Measurements from ENCODE around the gene SRP68. TPM values are rescaled to one million over a fixed set of nuclear protein-coding genes. Genes with fewer than 3 reads are reported as not detected.

The SRP68 gene
- total RNA-seq: 10 to 100 TPM; 51.5 to 58.6 (median 53.5) TPM

GRCh38 chr17:76072148-76072858 lies at the start of gene SRP68:
TSS of gene SRP68 (minus strand) at chr17:76072517. CDS start at chr17:76072491, 26 bp downstream.
- Histone ChIP-seq H3K9me3 (no peaks in the 10 kb centered on the region), H3K4me3 (peak within 1 kb of the TSS; percentile 54 to 73 (median 64)), H3K27me3 (peaks cover 0 to 40% of the 10 kb centered on the region in 2 donors), H3K27ac (peak within 1 kb of the TSS in 3 of 4 donors; percentile 78 to 85 (median 84)), H3K36me3 (peaks cover 0 to 27% (median 6%) of the 10 kb centered on the region in 3 donors), H3K4me1 (peaks cover 0 to 74% (median 45%) of the 10 kb centered on the region in 4 donors)
- DNase-seq (ENCODE audit: low spot score in 2 of 2): peak; percentile 80 to 83
- peak in 1 of 5 experiments; percentile 33 for TF ChIP-seq CTCF (IDR thresholded peaks at IDR 0.05)
- peak in 1 of 2 donors; percentile 90 for TF ChIP-seq EP300 (IDR thresholded peaks at IDR 0.05)
- TF ChIP-seq POLR2A (IDR thresholded peaks at IDR 0.05): peak; percentile 38 to 64
- WGBS, 2 donors: 0 to 1% methylated on average over 38 to 39 of the region's 57 CpGs

GRCh38 chr17:76121932-76122430 lies 49.7 kb upstream of the SRP68 start:
- no peaks in the 10 kb centered on the region for H3K36me3 ChIP-seq
- H3K9me3 ChIP-seq: no peaks in the 10 kb centered on the region
- H3K27me3 ChIP-seq: no peaks in the 10 kb centered on the region
- H3K27ac ChIP-seq: peak overlapping the region in 2 of 4 donors; percentile 68 to 73
- peaks cover 0 to 14% (median 10%) of the 10 kb centered on the region in 4 donors for H3K4me1 ChIP-seq
- DNase-seq (ENCODE audit: low spot score in 2 of 2): no peak
- peak overlapping the region in 3 of 4 donors; percentile 36 to 51 (median 46) for H3K4me3 ChIP-seq
- TF ChIP-seq CTCF (IDR thresholded peaks at IDR 0.05) (no peak), POLR2A (IDR thresholded peaks at IDR 0.05) (no peak), EP300 (IDR thresholded peaks at IDR 0.05) (no peak)
- WGBS, 2 donors: 33 to 41% methylated on average over 10 to 34 of the region's 42 CpGs

GRCh38 chr17:76120658-76121008 lies 48.3 kb upstream of the SRP68 start:
- DNase-seq (ENCODE audit: low spot score in 2 of 2): no peak
- Histone ChIP-seq H3K27ac (no peak overlapping the region), H3K4me1 (peaks cover 0 to 14% (median 10%) of the 10 kb centered on the region in 4 donors), H3K4me3 (no peak overlapping the region), H3K27me3 (no peaks in the 10 kb centered on the region), H3K36me3 (no peaks in the 10 kb centered on the region), H3K9me3 (no peaks in the 10 kb centered on the region)
- TF ChIP-seq EP300 (IDR thresholded peaks at IDR 0.05) (no peak), POLR2A (IDR thresholded peaks at IDR 0.05) (no peak), CTCF (IDR thresholded peaks at IDR 0.05) (no peak)
- 89 to 91% methylated on average over 5 of the region's 5 CpGs for WGBS, 2 donors

- Histone ChIP-seq H3K9me3 (no peaks in the 10 kb centered on the region), H3K4me3 (no peak overlapping the region), H3K27me3 (no peaks in the 10 kb centered on the region), H3K27ac (no peak overlapping the region), H3K36me3 (no peaks in the 10 kb centered on the region), H3K4me1 (peaks cover 0 to 14% (median 10%) of the 10 kb centered on the region in 4 donors)
- TF ChIP-seq POLR2A (IDR thresholded peaks at IDR 0.05) (no peak), EP300 (IDR thresholded peaks at IDR 0.05) (no peak), CTCF (IDR thresholded peaks at IDR 0.05) (no peak)
- WGBS, 2 donors: 76 to 80% methylated on average over 19 of the region's 19 CpGs
- DNase-seq (ENCODE audit: low spot score in 2 of 2): no peak
Observed at GRCh38 chr17:76119409-76120371, 47.4 kb upstream of the SRP68 start.
